GM23248 (cell line): Measurements from ENCODE around the gene MPHOSPH9.

Experiments
- EZH2 ChIP-seq: fragments of 200-600 bp; sonication (generic); IDR thresholded peaks from 2 replicates; pipeline ENCODE4 v1.6.1; 2018; ENCODE audit warnings: antibody characterized with exemption, mild to moderate bottlenecking; ENCODE audit not compliant: insufficient read depth, poor library complexity, severe bottlenecking
- EZH2phosphoT487 ChIP-seq: fragments of 200-600 bp; sonication (generic); IDR thresholded peaks from 2 replicates; pipeline ENCODE4 v1.6.1; 2018; ENCODE audit warnings: antibody characterized with exemption, moderate library complexity, mild to moderate bottlenecking, low read depth; ENCODE audit not compliant: insufficient read depth

DNA sequence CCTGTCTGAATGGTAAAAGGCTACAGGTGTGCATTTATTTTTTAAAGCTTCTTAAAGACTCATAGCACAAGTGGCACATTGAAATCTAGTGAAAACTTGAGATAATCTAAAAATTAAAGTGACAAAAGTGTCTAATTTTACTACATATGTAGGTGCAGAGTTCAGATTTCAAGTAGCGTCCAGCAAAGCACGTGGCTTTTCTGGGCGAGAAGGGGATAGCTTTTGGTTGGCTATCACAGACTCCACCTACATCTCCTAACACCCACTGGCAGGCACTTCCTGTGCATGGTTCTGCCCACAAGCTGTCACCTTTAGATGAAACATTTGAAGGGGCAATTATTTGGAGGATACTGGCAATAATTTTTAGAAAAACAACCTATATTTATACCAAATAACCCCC, 80.1 kb downstream of the MPHOSPH9 start:
- TF ChIP-seq EZH2 (no peak), EZH2phosphoT487 (no peak)
